A673 (cell line): ENCODE results near the gene SYT9.
A peak's percentile ranks its signal among the peaks of the same experiment; 100 is the strongest.

Experiments used
- EZH2 ChIP-seq: fragments of 200-600 bp; sonication (generic); IDR thresholded peaks from 2 replicates; pipeline ENCODE4 v1.6.1; 2017; ENCODE audit warnings: borderline replicate concordance, low read depth, mild to moderate bottlenecking, mixed read lengths, antibody characterized with exemption, low read length; ENCODE audit not compliant: poor library complexity, severe bottlenecking
- TF ChIP-seq, protein P1 (sequence below): fragments of 300-800, 200-600 bp; sonication (generic); conservative IDR thresholded peaks from 2 replicates; pipeline ENCODE4 v1.5.1; 2017; ENCODE audit warnings: low read depth, mild to moderate bottlenecking, antibody characterized with exemption, low read length, moderate library complexity, mixed read lengths

DNA sequence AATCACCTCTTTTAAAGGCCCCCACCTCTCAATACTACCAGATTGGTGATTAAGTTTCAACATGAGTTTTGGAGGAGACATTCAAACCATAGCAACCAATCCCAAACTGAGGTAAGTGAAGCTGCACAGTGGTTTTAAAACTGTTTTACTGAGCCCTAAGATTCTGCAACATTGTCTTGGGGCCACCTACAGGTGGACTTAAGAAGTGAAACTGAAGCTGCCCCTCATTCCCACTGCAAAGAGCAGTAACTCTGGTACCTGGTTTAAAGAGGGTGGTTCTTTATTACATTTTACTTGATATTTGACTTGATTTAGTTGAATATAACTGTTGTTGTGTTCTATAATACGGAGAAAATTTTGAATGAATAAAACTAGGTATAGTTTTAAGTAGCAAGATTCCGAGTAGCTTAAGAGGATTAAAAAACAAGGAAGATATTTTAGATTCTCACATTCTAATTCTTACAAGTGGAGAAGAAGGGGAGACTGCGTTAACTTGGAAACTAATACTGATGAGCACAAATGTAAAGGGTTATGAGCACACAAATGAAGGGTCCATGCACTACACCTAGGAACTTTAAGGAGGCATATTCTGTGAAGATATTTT is 26.7 kb downstream of the SYT9 start:
- TF ChIP-seq, protein P1, sequence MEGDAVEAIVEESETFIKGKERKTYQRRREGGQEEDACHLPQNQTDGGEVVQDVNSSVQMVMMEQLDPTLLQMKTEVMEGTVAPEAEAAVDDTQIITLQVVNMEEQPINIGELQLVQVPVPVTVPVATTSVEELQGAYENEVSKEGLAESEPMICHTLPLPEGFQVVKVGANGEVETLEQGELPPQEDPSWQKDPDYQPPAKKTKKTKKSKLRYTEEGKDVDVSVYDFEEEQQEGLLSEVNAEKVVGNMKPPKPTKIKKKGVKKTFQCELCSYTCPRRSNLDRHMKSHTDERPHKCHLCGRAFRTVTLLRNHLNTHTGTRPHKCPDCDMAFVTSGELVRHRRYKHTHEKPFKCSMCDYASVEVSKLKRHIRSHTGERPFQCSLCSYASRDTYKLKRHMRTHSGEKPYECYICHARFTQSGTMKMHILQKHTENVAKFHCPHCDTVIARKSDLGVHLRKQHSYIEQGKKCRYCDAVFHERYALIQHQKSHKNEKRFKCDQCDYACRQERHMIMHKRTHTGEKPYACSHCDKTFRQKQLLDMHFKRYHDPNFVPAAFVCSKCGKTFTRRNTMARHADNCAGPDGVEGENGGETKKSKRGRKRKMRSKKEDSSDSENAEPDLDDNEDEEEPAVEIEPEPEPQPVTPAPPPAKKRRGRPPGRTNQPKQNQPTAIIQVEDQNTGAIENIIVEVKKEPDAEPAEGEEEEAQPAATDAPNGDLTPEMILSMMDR = peak; percentile 68
- TF ChIP-seq EZH2 = no peak
